HTR-8/SVneo (cell line): ENCODE data around the gene COPS8.

ENCODE experiments used
- DNase-seq: peaks from one replicate; pipeline ENCODE4 v3.0.0; 2011; ENCODE audit warnings: low spot score, mixed read lengths; ENCODE audit not compliant: insufficient read length
- FAIRE-seq: peaks from 2 replicates; lab custom pipeline; 2011; peaks lifted over from hg19 to GRCh38; lab: Jason Lieb, UNC

COPS8 gene

DNA sequence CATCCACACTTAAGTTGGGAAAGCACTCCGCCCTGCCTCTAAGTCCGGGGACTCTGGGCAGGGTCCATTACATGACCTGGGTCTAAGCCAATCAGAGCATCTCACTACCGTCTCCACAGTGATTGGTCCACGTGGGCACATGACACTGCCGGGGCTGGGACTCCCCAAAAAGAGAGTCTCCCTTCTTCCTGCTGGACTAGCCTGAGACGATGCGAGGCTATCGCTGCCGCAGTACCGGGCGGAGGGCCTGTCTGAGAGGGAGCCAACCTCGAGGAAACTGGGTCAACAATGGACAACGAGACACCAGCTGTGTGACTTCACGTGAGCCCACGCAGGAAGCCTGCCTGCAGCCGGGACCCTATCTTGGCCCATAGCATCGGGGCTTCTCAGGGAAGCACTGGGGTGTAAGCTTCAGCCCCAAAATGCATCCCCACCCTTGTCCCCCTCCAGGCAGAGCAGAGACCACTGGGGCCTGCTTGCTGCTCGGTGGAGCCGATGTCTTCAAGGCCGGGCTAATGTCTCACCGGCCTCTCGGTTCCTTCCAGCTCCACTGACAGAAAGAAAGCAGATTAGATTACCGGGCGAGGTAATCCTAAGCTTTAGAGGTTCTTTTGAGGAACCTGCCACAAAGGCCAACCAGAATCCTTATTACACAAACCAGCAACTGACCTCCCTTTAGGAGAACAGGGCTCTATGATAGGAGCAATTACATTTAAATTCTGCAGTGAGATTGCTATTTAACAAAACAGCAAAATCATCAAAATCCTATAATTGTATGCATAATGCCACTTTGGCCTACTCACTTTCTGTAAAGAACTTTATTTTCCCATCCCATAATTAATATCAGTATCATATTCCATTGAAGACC lies 21.3 kb upstream of the COPS8 start:
- DNase-seq (no peak), FAIRE-seq (no peak)

DNA sequence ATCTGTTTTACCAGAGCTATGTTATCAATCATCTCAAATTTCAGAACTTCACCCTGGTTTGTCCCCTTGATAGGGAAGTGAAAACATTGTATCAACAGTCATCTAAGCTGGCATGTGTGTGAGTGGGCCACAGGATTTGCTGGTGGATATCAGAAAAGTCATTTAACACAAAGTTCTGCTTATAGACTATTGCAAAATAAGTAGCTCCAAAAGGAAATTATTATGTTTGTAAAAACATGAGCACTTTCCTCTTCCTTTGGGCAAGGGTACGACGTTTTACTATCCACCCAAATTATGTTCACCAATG lies 20.7 kb upstream of the COPS8 start:
- DNase-seq (no peak), FAIRE-seq (no peak)

DNA sequence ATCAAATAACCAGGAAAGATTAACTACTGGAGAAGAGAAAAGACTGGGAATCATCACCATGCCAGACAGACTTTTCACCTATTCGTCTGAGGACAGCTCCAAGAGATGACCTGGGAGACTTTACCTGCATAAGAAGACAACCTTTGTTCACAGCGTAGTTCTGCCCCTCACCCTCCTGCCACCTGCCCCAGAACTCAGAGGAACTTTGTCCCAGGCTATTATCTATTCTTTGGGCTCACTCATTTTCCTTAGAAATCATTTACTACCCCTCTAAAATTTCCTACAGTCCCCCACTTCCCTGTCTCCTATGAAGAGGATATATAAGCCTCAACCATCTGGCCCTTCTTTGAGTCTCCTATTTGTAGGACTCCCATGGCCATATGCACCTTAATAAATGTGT lies 19.3 kb upstream of the COPS8 start:
- no peak for FAIRE-seq

DNA sequence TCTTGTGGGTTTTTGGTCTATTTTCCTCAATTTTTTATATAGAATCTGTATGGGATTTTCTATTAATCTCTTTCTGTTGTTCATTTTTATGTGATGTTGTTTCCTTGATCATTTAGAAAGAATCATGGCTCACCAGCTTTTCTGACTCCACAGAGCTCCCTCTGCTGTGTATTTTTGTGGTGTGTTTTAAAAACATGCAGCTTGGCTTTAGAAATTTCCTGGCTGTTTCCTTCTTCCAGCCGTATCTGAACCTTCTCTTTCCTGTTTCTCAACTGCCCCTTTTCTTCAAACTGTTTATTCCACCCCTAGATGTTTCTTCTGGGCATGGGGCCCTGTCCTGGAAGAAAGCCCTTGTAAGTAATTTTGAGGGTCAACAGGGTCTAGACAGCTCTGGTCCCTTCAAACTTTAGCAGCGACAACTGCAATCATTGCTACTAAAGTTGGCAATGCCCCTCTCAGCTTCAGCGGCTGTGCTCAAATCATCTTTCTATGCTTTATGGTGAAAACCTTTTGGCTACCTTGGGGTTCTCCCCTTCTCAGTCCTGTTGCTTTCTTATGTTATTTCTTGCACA lies 17.6 kb upstream of the COPS8 start:
- FAIRE-seq (no peak), DNase-seq (no peak)

More for the DNA sequence above, 19.3 kb upstream of the COPS8 start:
- DNase-seq = no peak

DNA sequence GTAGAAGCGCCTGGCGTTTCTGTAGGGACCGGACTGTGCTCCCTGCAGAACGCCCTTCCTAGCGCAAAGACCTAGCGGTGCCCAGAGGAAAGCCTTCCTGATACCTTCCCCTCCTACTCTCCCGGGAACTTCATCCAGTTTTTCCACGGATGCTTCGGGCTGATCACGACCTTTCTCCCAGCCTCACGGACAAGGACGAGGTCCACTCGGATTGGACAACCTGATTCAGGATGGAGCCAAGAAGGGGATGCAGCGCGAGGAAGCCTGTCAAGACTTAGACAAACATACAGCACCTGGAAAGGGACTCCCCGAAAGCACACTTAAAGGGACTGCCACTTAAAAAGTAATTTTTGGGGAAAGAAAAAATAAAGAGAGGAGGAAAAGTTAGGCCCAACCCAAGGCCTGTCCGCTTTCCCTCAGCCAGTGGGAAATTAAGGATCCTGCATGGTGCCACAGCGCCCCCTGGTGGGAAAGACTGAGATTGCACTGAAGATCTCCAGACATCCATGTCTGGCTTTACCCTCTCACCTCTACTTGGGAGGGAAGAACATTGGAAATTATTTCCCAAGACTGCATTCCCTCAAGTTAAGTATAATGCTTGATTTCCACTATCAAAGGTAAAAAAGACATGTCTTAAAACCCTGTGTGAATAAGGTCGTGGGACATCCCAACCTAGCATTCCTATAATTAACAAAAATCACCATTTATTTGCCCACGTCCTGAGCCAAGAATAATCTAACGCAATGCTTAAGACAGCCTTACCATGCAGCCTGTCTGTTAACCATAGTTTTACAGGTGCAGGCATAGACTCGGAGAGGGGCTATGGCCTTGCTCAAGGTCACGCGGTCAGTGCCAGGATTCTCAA lies 13.4 kb upstream of the COPS8 start:
- no peak for FAIRE-seq

DNA sequence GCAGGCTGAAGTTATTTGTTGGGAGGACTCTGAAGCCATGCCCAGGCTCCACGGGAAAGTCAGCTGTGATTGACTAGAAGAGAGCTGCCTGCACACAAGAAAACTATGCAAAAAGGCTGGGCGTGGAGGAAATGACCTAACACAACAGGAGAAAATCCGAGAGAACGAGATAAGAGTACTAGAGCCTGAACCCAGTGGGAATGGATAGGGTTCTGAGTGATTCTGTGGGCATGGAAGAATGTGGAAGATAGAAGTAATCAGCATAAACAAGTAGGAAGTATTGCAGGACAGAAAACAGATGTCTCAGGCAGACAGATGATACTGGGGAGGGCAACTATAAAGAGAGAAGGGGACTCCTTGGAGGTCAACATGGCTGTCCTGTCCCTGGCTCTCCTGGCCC lies 12.1 kb upstream of the COPS8 start:
- FAIRE-seq (no peak), DNase-seq (no peak)

More for the DNA sequence above, 13.4 kb upstream of the COPS8 start:
- peak; percentile 60 for DNase-seq

DNA sequence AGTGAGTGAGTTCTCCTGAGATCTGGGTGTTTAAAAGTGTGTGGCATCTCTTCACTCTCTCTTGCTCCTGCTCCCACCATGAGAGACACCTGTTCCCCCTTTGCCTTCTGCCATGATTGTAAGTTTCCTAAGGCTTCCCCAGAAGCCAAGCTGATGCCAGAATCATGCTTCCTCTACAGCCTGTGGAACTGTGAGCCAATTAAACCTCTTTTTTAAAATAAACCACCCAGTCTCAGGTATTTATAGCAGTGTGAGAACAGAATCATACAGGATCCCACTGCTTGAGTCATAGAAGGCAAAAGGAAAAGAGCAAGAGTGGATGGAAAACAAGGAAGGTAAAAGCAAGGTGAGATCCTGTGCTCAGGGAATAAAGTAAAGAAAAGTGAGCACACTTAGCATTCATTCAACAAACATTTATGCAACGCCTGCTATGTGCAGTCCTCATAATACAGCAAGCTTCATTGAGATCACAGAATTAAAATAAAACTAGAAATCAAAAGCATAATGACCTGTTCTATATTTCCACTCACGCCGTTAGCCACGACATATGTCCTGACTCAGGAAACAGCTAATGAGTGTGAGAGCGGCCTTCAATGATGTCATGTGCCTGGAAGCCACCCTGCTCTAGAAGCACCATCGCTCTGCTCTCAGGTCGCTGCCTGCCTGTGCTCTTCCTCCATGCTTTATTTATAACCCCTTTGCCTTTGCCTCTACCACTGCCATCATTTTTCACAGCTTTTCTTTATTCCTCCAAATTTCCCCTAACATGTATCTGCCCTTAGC lies 11.3 kb upstream of the COPS8 start:
- DNase-seq (no peak), FAIRE-seq (no peak)

DNA sequence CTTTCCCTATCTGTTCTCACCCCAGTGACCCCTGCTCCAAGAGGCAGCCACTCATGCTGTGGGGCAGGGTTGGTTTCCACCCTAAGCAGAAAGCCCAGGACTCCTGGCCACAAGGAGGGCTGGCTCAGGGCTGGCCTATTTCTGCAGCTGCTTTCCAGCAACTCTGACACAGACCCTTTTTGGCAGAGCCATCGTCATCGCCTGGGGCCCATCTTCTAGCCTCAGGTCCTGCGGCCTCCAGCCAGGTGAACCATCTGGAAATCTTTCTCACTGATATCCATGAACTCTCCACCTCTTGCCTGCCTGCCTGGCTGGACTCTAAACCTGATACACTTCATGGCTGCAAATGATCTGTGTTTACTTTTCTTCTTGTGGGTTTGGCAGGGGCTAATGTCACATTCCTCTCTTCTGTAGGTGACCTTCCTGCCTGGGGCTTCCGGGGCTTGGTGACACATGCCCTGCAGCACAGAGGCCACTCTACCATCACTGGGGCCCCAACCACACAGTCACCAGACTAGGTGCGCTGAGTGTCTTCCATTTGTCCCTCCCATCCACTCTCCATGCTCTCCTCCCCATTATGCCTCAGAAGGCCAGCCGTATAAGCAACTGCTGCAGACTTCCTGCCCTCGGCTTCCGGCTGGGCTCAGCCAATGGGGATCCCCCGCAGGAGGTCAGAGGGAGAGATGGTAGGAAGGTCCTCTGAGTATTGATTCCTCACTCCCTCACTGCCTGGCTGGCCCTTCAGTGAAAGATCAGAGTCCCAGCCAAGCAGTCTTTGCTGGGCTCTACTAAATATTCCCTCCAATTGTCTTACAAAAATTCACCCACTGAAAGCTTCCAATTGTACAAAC lies 9.7 kb upstream of the COPS8 start:
- no peak for DNase-seq
- no peak for FAIRE-seq

DNA sequence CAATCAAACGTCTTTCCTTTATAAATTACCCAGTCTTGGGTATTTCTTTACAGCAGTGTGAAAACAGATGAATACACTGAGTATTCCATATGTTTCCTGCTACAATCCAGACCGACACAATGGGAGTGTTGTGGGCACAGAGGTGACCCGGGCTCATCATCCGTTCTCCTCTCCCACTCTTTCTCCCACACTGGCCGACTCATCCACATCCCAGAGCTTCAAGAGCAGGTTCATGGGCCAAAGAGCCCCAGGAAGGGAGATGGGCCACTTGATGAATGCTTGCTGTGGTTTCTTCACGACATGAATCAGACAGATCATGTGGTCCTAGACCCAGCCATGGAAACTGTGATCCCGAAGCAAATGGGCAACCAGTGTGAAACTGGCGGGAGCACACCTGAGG lies 4.1 kb upstream of the COPS8 start:
- DNase-seq (no peak), FAIRE-seq (no peak)

DNA sequence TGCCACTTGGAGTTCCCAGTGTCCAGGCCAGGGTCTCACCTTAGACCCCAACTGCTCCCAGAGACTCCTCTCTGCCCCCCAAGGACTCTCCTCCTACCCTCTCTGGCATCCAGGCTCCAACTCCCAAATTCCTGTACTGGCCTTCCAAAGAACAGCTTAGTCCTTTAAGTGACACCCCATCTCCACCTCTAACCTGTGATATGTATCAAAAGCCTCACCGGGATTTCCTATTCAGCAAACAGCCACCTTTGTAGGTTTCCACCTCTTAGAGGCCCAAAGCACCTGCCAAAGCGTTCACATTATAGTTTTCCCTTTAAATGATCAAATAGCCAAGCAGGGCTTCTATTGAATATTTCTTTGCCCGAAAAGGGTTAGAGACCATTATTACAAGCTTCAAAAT lies 2.7 kb upstream of the COPS8 start:
- no peak for DNase-seq
- no peak for FAIRE-seq

DNA sequence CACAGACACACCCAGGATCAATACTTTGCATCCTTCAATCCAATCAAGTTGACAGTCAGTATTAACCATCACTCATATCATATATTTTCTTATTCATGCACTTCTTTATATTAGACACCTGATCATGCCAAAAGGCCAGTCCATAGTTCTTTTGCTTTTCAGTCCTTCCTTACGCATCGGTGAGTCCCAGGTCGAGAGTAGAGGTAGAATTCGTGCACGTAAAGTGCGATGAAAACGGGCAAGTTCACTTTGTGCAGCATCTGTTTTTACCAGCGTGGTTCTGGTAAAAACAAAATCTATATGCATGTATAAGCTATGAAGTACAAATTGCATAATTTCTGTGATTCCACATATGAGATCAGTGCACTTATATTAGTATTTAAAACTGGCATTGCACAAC lies 1.2 kb upstream of the COPS8 start:
- FAIRE-seq (no peak), DNase-seq (no peak)

DNA sequence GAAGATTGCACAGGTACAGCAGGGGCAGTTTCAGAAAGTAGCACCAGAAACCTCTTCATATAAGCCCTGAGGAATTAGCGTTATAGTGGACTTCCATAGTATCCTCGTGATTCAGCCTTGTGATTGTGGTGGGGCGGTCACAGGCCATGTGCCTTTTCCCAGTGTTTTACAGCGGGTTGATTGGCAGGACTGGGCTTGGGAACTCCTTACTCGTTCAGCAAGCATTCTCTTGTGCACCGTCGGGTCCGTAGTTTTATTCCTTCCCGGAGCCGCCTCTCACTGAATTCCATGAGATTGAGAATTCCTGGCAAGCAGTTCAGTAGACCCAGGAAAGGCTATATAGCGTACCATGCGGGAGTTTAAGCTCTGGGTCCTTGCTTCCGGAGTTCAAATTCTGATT lies 5.2 kb downstream of the COPS8 start:
- FAIRE-seq (no peak), DNase-seq (no peak)

DNA sequence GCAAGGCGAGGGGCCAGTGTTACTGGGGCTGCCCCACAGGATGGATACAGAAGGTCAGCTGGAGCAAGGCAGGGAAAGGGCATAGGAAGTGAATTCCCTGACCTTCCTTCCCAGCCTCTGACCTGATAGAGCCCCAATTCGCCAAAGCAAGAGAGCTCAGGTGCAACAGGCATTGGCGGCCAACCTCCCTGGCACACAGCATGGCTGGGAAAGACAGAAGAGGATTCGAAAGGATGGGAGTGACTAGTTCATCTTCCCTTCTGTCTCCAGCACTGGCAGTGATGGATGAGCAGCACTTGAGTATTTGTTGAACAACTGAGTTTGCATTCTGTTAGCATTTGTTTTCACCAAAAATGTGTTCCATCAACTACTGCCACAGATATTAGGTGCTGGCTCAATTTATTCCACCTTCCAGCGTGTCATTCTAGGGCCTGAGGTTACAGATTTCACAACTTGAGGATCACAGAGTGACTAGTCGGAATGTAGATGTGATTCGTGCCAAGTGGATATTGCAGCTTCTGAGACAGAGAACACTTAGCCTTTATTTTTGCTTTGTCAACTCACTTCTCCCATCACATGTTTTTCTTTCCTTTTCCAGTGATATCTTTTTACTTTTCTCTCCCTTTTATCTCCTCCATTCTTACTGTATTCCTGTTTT lies 6.2 kb downstream of the COPS8 start:
- no peak for DNase-seq
- no peak for FAIRE-seq

DNA sequence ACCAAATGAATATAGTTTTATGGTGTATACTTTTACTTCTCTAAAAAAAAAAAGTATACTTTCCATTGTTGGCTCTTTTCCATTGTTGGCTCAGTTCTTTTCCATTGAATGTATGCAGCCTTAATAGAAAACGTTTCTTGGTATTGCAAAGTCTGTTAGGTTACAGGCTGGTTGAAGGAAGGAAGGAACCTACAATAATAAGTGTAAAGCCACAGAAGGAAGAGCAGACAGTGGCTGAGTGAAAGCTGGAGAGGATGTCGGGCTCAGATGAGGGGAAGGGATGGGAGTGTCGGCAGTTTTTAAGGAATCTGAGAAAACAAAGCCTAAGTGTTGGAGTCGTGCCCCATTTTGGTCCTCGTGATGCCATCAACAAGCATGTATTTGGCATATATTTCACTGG lies 6.8 kb downstream of the COPS8 start:
- DNase-seq (no peak), FAIRE-seq (no peak)

DNA sequence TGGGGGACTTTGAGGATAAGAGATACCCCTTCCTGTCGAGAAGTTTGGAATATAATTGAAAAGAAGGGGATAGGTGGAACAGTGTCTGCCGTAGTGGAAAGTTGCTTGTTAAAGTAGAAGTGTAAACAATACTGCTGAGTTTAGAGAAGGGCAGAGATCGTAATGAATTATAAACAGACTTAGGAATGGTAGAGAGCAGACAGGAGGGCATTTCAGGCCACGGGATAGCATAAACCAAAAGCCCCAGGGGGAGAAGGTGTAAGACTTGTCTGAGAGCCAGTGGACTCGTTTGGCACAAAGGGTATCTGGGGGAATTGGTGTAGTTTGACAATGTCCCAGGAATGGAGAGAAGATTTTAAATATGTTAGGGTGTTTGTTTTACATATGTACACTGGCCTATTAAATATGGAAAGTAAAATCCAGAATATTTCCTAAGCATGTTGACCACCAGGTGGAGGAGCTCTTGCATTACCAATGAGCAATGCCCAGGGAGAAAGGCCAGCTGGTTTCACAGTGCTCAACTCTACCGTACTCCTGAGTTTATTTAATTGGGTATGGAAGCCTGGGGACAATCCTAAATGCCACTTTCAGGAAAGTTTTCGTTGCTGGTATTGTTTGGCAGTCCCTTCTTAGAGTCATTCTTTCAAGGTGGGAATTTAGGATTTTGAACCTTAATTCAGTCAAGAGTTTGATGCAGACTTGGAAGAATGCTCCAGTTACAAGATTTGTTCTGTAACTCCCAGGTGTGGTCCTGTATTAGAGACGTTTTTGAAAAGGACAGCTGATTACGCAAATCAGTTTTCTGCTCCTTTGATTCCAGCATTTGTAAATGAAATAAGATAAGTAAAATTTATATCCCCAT lies 7.5 kb downstream of the COPS8 start:
- FAIRE-seq (no peak), DNase-seq (no peak)

DNA sequence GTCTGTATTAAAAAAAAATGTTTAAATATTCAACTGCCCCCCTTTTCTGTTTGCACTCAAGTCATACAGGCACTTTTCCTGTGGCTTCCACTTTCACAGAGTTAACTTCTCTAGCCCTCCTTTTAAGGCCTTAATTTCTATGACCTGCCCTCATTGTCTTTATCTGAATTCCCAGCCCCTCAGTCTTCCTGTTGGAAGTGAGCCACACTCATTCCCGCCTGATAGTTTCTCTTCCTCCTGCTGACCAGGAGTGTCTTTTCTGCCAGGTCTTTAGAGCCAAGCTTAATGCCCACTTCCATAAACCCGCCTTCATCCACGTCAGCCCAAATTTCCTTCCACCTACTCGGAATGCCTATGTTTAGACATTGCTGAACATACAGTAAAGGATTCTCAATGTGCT lies 10.5 kb downstream of the COPS8 start:
- DNase-seq (no peak), FAIRE-seq (no peak)

DNA sequence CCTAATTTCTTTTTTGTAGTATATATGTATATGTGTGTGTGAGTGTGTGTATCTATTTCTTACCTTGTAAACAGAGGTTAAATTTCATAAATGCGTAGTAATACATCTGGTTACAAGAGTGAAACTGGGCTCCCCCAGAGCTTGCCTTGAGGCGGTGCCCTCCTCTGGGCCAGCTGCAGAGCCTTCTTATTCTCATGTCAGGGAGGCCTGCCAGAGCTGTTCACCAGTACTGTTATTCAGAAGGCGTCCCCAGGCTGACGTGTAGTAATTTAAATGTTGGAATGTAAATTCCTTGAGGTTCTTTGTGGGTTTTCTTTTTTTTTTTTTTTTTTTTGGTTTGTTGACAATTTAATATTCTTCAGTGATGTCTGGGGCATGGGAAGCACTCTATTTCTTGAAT lies 11.2 kb downstream of the COPS8 start:
- FAIRE-seq = no peak
- DNase-seq = no peak

DNA sequence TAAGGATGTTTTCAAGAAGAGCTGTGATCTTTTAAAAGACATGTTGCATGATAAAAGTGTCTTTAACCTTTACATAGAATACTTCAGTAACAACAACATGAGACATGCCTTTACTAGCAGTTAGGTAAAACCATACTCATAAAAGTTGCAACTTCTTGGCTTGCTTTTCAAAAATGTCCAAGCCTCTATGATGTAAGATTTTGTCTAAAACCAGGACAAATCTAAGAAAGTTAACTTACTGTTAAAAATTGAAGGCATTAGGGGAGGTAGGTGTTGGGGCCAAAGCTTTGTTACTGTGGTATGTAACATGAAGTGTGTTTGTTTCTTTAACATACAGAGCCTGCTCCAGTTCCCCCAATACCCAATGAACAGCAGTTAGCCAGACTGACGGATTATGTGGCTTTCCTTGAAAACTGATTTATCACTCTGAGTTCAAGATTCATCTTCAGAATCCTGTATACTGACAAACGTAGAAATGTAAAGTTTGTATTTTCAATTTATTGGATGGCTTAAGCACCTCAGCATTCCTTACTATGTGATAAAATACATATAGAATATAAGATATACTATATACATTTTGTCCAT lies 11.7 kb downstream of the COPS8 start:
- DNase-seq (no peak), FAIRE-seq (no peak)
